ENCODE results near the gene GUCY1A1.

GRCh38 chr4:155774033-155774432 is 107.4 kb downstream of the GUCY1A1 start:
- TF ChIP-seq ZNF155 (tag by site-specific recombination; IDR thresholded peaks at IDR 0.05) (no peak), ZNF274 (IDR thresholded peaks at IDR 0.05; ENCODE audit: low read length) (no peak), ZNF274 (tag by site-specific recombination; IDR thresholded peaks at IDR 0.05; ENCODE audit: borderline replicate concordance) (no peak), ZNF521 (tag by site-specific recombination; IDR thresholded peaks at IDR 0.05) (no peak), CTCF (tag by site-specific recombination; IDR thresholded peaks at IDR 0.05) (no peak), ZNF302 (tag by site-specific recombination; IDR thresholded peaks at IDR 0.05; ENCODE audit: low read depth) (no peak), REST (tag by site-specific recombination; IDR thresholded peaks at IDR 0.05) (no peak), SP7 (tag by site-specific recombination; IDR thresholded peaks at IDR 0.05) (no peak), ZNF174 (tag by site-specific recombination; IDR thresholded peaks at IDR 0.05) (no peak), REPIN1 (tag by site-specific recombination; IDR thresholded peaks at IDR 0.05; ENCODE audit: low read depth) (no peak), ZNF24 (tag by site-specific recombination; IDR thresholded peaks at IDR 0.05) (no peak)

Measured in HEK293 (cell line).